NCI-H2171 (cell line): ENCODE measurements around the gene RFLNA.
A peak's percentile ranks its signal among the peaks of the same experiment; 100 is the strongest.

ENCODE experiments used
- DNase-seq: peaks from one replicate; lab custom pipeline; 2025; lab: John Stamatoyannopoulos, UW

RFLNA gene, protein sequence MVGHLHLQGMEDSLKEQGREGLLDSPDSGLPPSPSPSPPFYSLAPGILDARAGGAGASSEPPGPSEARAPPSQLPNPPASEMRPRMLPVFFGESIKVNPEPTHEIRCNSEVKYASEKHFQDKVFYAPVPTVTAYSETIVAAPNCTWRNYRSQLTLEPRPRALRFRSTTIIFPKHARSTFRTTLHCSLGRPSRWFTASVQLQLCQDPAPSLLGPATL

DNA sequence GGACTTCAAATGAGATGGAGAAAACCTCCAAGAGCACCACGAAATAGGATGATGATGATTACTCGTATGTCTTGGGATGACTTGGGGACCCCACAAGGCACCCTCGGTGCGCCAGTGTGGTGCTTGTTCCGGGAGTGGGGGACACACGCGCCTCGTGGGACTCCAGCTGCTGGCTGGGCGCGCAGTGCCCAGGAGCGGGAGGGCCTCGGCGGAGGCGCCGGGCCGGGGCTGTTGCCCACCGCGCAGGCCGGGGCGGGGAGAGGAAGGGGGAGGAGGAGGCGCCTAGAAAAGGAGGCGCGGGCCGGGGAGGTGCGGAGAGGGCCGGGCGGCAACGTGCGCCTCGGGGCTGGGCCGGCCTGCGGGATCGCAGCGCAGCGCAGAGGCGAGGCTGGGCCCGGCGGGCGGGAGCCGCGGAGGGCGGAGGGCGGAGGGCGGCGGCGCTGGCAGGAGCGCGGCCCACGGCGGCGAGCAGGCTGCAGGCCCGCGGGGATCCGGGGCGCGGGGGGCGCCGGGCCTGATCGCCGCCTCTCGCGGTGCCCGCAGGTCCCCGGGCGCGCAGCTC is at the start of gene RFLNA:
RFLNA (plus strand) TSS at position 314 of the 562 bp plus-strand sequence. CDS start 337 bp downstream, outside the sequence.
- no peak for DNase-seq

DNA sequence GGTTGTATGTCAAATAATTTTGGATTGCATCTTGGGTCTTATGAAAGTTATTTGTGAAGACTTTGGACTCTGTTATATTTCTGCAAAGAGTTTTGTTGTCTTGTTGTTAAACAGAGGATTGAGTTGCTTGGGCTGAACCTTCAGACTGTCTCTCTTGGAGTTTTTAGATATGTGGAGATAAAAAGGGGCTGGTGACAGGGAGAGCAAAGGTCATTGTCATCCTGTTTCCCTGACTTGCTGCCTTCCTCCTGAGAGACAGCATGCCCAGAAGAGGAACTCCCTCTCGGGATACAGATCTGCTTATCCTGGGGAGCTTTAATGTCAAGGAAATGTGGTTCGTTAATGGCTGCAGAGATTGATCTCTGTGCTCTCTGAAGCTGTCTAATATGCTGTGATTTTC is 47.6 kb upstream of the RFLNA start:
- no peak for DNase-seq

- no peak for DNase-seq
Measured at GRCh38 chr12:124248941-124249825, 45.7 kb upstream of the RFLNA start.

- no peak for DNase-seq
Measured at GRCh38 chr12:124251186-124251585, 43.7 kb upstream of the RFLNA start.

GRCh38 chr12:124252964-124253363 is 41.9 kb upstream of the RFLNA start:
- no peak for DNase-seq

- no peak for DNase-seq
Measured at GRCh38 chr12:124254126-124254525, 40.8 kb upstream of the RFLNA start.

- DNase-seq: no peak
Measured at GRCh38 chr12:124259154-124260066, 35.5 kb upstream of the RFLNA start.

DNA sequence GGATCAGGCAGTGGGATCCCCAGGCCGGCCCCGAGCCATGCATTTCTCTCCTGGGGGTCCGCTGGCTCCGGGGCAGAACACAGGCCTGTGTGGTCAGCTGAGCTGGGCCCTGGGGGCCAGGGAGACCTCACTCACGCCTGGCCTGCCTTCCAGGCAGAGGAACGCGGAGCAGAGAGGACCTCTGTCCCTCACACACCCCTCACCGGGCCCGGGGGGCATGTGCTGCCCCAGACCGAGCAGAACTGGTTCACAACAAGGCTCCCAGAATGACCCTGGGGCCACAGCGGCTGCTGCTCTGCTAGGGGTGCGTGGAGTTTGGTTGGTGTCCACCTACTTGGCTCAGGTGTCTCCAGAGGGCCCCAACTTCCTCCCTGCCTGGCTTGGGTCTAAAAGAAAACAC is 33.0 kb upstream of the RFLNA start:
- DNase-seq: no peak

DNA sequence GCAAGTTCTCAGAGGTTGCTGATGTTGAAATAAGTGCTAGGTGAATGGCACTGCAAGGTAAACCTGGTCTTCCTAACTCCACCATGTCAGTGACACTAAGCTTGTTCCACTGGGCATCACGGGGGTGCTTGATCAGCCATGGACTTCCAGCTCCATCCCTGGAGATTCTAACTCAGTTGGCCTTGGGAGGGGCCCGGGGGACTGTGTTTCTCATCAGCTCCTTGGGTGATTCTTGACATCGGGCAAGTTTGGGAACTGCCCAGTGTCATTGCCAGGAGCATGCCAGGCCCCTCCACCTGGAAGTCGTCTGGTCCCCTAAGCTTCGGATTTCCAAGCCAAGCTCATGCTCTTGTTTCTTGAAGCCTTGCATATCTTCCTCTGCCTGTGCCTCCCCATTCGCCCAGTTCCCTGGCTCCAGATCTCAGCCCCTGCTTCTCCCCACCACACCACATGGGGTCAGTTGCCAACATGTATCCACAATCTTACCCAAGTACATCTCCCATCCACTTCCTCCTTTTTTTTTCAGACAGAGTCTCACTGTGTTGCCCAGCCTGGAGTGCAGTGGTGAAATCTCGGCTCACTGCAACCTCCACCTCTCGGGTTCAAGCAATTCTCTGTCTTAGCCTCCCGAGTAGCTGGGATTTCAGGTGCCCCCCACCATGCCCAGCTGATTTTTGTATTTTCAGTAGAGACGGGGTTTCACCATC is 30.7 kb upstream of the RFLNA start:
- no peak for DNase-seq

- no peak for DNase-seq
Measured at GRCh38 chr12:124264879-124265278, 30.0 kb upstream of the RFLNA start.

DNA sequence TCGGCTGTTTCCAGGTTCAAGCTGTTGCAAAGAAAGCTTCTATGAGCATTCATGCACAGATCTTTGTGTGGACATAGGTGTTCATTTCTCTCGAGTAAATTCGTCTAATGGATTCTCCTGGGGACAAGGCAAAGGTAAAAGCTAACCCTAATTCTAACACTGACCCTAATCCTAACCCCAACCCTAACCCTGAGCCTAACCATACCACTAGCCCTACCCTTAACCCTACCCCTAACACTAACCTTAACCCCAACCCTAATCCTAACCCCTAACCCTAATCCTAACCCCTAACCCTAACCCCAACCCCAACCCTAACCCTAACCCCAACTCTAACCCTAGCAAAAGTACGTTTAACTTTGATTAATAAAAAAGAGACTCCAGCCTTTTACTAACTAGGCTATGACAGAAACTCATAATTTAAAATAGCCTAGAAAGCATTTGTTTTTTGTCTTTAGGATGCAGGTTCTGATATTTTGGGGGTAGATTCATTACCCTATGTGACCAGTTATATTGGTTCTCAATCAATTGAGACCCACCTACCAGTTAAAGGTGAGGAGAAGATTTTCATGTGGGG is 27.6 kb upstream of the RFLNA start:
- no peak for DNase-seq

GRCh38 chr12:124270671-124271070 is 24.2 kb upstream of the RFLNA start:
- no peak for DNase-seq

- DNase-seq: no peak
Measured at GRCh38 chr12:124273630-124274029, 21.3 kb upstream of the RFLNA start.

DNA sequence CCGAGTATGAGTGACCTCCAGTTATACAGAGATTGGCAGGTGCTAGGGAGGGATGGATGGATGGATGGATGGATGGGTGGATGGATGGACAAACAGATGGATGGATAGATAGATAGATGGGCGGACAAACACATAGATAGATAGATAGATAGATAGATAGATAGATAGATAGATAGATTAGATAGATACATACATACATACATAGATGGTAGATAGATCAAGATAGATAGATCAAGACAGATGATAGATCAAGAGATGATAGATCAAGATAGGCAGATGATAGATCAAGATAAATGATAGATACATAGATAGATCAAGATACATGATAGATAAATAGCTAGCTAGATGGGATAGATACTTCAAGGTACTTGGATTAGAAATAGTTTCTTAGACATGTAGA is 18.6 kb upstream of the RFLNA start:
- DNase-seq: no peak

DNA sequence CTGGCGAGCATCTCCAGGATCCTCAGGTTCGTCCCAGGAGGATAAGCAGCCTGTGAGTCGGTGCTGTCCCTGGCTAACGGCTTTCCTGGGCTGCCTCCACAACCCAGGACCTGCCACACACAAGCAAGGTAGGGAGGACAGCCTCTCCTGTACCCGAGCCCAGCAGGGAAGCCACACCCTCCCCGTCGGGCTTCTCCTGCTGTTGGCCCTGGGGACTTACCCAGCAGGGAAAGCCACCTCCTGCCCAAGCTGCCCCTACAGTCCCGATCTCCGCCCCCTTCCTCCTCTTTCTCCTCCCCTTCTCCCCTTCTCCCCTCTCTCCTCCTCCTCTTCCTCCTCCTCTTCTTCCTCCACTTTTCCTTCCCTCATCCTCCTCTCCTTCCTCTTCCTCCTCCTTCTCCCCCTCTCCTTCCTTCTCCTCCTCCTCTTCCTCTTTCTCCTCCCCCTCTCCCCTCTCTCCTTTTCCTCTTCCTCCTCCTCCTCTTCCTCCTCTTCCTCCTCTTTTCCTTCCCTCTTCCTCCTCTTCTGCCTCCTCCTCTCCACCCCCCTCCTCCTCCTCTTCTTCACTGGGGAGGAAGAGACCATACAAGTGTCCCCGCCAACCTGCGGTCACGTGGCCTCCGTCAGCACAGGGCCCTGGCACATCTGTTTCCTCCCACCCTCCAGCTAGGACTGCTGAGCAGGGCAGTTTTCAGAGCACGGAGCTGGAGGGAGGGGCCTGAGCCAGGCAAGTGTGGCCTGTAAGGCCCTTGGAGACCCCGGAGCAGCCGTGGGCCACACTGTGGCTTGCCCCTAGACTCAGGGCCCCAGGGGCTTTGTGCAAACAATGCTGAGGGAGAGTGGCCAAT is 17.3 kb upstream of the RFLNA start:
- peak; percentile 26 for DNase-seq

DNA sequence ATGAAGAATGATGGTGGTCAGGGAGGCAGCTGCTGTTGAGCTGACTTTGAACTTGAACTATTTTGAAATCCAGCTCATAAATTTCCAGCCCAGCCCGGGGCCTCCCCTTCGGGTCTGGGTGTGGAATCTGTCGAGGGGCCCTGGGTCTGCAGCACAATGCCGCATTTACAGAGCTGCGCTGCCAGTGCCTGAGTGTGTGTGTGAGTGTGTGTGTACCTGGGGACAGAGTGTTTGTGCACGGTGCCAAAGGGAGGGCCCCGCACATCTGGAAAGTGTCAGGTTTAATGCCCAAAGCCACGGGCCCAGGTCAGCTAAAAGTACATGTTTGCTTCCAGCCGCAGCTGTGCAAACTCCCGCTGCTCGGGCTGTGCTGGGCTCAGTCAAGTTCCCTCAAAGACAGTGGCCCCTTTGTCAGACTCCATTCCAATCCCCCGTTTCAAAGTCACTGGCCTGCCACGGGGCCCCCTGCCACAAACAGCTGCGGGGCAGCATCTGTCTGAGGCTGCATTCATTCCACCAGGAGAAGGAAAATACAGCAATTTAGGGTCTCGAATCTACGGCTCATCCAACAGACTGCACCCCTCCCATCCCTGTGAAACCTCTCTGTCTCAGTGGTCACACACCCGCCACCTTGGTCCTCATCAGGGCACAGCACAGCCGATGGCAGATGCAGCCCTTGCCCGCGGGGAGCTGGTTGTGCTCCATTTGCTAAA is 16.3 kb upstream of the RFLNA start:
- no peak for DNase-seq

GRCh38 chr12:124279315-124279714 is 15.6 kb upstream of the RFLNA start:
- DNase-seq: no peak

- no peak for DNase-seq
Measured at GRCh38 chr12:124279846-124280360, 15.0 kb upstream of the RFLNA start.

- DNase-seq: no peak
Measured at GRCh38 chr12:124281309-124281708, 13.6 kb upstream of the RFLNA start.
